GM23338 (cell line): ENCODE data around the gene JMJD1C.

Experiments
- CREB1 ChIP-seq: fragments of 250-450 bp; sonication (Bioruptor Pico); IDR thresholded peaks from 2 replicates; pipeline ENCODE4 v1.5.0; 2020; ENCODE audit warnings: low read depth, mild to moderate bottlenecking, moderate library complexity
- CTCF ChIP-seq, 2 experiments: fragments of 200-600 bp in 1 of 2; sonication (generic) in 1 of 2; conservative IDR thresholded peaks; 2 replicates each; pipeline versions ENCODE4 v1.5.1 to v1.6.1; 2016 to 2017; ENCODE audit warnings: antibody characterized with exemption in 2 of 2, low read depth in 2 of 2, mild to moderate bottlenecking in 2 of 2, moderate library complexity in 1 of 2
- EZH2 ChIP-seq: fragments of 200-600 bp; sonication (generic); IDR thresholded peaks from one replicate; pipeline ENCODE4 v1.8.0; 2017; ENCODE audit warnings: antibody characterized with exemption, mild to moderate bottlenecking, low read depth; ENCODE audit not compliant: unreplicated experiment
- JUNB ChIP-seq: IDR thresholded peaks from one replicate; pipeline ENCODE4 v1.6.1; 2016; ENCODE audit warnings: antibody characterized with exemption; ENCODE audit not compliant: unreplicated experiment
- POLR2AphosphoS5 ChIP-seq: IDR thresholded peaks from 2 replicates; pipeline ENCODE4 v1.6.1; 2016; ENCODE audit warnings: antibody characterized with exemption, low read depth
- STAT1 ChIP-seq: IDR thresholded peaks from one replicate; pipeline ENCODE4 v1.6.1; 2016; ENCODE audit warnings: antibody characterized with exemption; ENCODE audit not compliant: unreplicated experiment

DNA sequence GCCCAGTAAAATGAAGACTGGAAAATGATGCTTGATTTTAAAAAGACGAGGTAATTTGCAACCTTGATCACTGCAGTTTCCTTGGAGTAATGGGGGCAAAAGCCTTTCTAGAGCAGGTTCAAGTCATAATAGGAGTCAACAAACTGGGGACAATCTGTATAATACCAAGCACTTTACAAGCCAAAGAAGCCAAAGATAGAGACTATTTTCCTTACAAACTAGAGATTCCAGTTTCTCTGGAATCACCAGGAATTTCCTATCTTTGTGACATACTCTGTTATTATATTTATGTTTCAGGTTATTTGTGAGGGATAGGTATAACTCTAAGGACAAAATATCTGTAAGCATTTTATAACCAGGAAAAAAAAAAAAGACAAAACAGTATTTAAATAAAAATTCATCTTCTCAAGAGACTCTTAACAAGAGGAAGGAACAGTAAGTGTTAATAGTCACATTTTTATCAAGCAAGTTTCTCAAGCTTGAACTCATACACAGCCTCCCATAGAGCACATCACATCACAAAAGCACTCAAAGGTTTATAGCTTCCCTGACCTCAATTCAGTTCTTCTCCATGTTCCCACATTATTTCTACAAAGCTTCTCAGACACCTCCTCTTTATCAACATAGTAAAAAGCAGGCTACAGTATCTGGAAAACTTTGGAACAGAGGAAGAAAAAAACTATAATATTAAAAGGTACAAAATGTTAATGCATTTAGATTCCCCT, 18.9 kb downstream of the JMJD1C start:
- TF ChIP-seq CTCF (conservative IDR thresholded peaks at IDR 0.05; ENCODE audit: low read depth in 2 of 2) = no peak
- no peak for TF ChIP-seq CREB1 (CRISPR knock-in tag)
- no peak for TF ChIP-seq STAT1
- no peak for TF ChIP-seq EZH2
- no peak for TF ChIP-seq POLR2AphosphoS5
- no peak for TF ChIP-seq JUNB
